Hematopoietic multipotent progenitor cell (in vitro differentiated cells): ENCODE measurements around the gene MMADHC. TPM values are rescaled to one million over a fixed set of nuclear protein-coding genes. Genes with fewer than 3 reads are reported as not detected.

Experiments used
- DNase-seq, 3 donors: peaks; one replicate each; pipeline ENCODE4 v3.0.0-alpha.2; 2011 to 2015; ENCODE audit warnings: low read depth in 2 of 3, low spot score in 2 of 3
- small RNA-seq: library from RNA; depleted of rRNA; stranded (forward); fragments of <200 nt; gene quantifications from one replicate; pipeline ENCODE3, GENCODE V24; 2012
- total RNA-seq: library from RNA; depleted of rRNA; stranded (reverse); fragments of >200 nt; gene quantifications from one replicate; pipeline ENCODE4 v1.2.3, GENCODE V29; 2012

Gene MMADHC
- total RNA-seq, 1 donor, result 52.8 TPM

- no peak for DNase-seq
Observed at GRCh38 chr2:149559341-149560068, 28.1 kb downstream of the MMADHC start.

GRCh38 chr2:149556452-149556851 lies 31.1 kb downstream of the MMADHC start:
- DNase-seq, result no peak

- no peak for DNase-seq
Observed at GRCh38 chr2:149552830-149553229, 34.7 kb downstream of the MMADHC start.

- DNase-seq, result no peak
Observed at GRCh38 chr2:149552226-149552625, 35.3 kb downstream of the MMADHC start.

- peak in 1 of 3 donors; percentile 28 for DNase-seq
Observed at GRCh38 chr2:149544692-149545091, 42.9 kb downstream of the MMADHC start.

- no peak for DNase-seq
Observed at GRCh38 chr2:149543845-149544244, 43.7 kb downstream of the MMADHC start.

GRCh38 chr2:149540138-149540537 lies 47.4 kb downstream of the MMADHC start:
- no peak for DNase-seq

- DNase-seq, result no peak
Observed at GRCh38 chr2:149538138-149538833, 49.3 kb downstream of the MMADHC start.

- peak in 1 of 3 donors; percentile 56 for DNase-seq
Observed at GRCh38 chr2:149537092-149537726, 50.4 kb downstream of the MMADHC start.

- DNase-seq, result peak in 1 of 3 donors; percentile 8
Observed at GRCh38 chr2:149536649-149537048, 50.9 kb downstream of the MMADHC start.

GRCh38 chr2:149534674-149535073 lies 52.9 kb downstream of the MMADHC start:
- no peak for DNase-seq

- DNase-seq, result no peak
Observed at GRCh38 chr2:149528983-149529382, 58.6 kb downstream of the MMADHC start.

GRCh38 chr2:149527998-149528755 lies 59.4 kb downstream of the MMADHC start:
- no peak for DNase-seq

GRCh38 chr2:149526689-149527088 lies 60.9 kb downstream of the MMADHC start:
- DNase-seq, result no peak

GRCh38 chr2:149525323-149525722 lies 62.3 kb downstream of the MMADHC start:
- DNase-seq, result no peak

Small RNAs within 50 kb of the gene (small RNA-seq; reads per million reads assigned to genes)
- not detected for gene RNU6-601P
